ENCODE results near the gene CCNH.

CCNH gene

DNA sequence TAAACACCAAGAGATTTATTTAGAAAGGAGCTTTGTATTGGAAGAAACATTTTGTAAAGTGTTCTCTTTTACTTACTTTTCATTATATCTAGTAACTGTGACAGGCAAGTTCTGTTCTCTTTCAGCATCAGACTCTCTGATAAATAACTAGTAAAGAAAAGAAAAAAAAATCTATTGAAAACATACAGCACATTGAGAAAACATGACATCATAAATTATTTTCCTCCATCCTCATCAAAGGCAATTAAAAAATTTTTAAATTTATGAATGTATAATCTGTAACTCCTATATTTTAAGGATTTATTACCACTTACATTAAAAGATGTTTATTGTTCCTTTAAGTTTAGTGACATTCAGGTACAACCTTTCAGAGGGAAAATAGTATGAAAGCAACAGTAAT is 11.1 kb downstream of the CCNH start:
- DNase-seq = no peak

DNA sequence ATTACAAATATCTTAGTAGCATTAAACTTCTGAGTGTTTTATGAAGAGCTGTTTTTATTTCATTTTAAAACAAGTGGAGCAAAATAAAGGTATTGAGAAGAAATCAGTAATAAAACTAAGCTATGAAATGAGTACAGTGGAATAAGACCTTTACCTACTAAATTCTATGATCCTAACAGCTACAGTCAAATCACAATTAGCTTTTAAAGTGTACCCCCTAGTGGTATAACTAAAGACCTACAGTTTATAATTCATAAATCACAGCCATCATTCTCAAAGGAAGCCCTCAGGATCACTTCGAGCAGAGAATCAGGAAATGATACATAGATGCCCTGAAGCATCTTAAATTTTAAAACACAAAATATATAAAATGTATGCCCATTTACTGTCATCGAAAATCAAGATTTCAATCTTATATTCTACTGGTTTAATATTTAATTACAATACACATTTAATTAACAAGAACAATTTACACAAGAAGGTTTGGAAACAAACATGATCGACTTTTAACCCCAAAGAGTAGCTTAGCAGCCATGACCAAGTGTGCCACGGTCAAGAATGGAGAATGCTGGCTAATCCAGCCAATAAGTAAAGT is 12.3 kb downstream of the CCNH start:
- DNase-seq = no peak

DNA sequence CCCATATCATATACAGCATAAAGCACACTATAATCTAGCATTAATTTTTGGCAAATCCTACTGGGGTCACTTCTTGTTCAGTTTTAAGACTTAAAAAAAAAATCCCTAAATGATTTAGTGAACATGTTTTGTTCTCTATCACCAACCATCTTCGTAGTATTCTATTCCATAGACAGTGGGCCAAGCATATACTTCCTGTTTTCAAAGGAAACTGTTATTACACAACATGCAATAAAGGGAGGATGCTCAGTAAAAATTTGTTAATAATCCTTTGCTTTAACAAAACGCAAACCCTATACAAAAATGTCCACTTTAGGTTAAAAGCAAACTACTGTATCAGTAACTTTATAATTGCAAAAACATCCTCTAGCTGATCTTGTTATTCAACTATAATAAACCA is 13.0 kb downstream of the CCNH start:
- DNase-seq = no peak

DNA sequence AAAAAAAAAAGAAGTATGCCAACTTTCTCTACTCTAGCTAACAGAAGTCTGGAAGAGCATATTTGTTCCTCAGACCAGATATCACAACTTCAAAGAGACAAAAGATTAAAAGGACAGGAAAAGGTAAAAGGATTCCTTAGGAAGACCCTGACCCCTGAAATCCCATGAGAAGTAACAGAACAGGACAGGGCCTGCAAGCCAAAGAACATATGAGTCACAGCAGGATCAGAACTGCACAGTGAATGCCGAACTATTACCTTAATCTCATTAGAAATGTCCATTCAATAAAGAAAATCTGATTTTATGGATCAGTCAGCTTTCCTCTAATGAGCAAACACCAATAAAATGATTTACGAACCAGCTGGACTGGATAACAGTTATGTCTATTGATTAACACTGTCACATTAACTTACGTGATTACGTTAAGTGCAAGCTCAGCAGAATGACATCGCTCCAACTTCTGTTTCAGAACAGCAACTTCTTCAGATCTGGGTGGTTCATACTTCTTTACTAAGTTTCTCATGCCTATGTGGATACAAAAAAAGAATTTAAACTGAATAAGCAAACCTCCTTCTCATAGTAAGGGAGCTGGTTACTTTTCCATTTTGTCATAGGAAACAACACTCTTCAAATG is 13.6 kb downstream of the CCNH start:
- DNase-seq = no peak

DNA sequence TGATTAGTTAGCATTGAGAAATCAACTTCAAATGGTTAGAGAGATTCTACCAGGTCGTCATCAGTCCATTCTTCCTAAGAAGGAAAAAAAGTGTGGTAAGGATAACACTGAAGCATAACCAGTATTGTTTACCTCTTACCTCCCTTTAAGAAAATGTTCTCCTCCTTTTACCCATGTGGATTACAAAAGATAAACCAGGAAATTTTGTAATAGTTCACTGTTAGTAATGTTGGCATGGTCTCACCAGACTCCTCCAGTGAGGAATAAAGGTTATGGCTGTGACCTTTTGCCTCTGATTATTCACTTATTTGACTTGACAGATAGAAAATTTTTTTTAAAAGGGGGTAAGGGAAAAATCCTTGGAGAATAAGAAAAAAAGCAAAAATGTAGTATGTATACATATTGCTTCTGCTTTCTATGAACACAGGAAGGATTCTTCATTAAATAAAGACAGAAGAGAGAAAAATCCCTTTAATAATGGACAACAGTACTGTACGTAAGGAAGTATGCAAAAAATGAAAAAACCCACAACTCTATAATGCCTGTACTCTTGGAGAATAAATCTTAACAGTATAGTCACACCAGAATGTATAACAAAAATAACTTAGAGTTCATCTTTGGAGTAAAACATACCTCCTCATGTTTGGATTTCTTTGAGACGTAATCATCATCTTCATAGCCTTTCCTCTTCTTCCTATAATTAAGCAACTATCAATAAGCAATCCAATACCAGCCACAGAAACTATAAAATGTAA is 18.1 kb downstream of the CCNH start:
- no peak for DNase-seq

DNA sequence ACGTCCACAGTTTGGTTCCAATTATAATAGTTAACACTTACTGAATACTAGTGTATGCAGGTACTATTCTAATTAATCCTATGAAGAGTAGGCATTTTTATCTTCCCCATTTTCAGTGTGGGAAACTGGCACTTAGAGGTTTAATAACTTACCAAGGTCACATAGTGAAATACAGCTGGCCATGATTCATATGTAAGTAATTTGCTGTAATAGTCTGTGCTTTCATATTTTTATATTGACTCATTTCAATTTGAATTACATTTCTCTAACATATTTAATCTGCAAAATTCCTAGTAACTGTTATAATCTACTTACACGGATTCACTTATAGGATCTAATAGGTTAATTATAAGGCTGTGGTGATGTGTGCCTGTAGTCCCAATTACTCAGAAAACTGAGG is 19.4 kb downstream of the CCNH start:
- DNase-seq = no peak

DNA sequence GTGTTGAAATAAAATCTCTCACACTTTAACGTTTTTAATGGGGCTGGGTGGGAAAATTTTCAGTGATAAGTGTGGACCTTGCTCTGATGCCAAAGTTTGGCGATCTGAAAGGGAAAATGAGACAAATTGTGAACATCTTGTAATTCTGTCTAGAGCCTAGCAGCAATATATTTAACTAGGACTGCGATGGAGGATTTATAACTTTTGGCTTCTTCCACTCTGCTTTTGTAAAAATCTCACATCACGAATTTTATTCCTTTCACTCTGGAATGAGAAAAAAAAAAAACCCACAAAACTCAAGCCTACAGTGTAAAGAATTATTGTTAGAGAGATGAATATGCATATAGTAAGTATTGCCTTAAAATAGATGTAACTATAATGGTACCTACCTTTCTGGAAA is 19.9 kb downstream of the CCNH start:
- no peak for DNase-seq

DNA sequence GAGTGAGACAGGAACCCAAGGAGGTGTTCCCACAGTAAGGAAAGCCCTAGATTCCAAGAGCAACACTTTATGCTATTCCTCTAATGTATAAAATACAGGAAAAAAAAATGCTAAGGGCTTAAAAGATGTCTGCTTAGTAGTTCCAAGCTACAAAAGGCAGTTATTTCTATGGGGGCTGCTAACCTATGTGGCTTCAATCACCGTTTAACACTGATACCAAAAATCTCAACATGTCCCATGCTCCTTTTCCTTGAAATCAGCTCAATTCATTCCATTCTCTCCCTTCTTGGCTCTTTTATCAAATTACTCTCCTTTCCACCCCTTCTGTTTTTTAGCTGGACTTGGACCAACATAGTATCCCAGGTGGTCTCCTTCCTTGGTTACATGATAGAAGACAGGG is 20.6 kb downstream of the CCNH start:
- no peak for DNase-seq

DNA sequence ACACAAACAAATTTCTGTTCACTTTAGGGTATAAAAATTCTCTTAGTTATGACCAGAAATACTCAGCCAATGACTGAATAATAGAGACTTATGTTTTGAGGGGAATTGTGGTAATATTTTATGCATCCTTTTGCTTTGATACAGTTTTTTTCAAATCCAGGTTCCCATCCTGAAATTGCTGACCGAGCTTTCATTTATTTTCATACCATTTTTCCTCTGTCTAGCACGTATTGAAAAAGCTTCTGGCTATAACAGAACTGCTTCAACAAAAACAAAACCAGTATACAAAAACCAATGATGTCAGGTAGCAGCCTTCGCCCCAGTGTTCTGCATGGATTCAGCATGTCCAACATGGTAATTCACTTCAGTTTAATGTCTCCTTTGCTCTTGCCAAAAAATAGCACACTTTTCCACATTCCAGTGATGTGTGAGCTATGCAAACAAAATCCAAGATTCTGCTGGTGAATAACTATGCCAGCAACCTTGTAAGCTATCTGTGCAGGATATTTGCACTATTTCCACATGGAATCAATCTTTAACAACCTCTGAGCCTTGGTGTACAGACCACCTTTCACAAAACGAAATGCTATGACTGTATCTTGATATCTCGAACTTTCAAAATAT is 22.0 kb downstream of the CCNH start:
- no peak for DNase-seq

DNA sequence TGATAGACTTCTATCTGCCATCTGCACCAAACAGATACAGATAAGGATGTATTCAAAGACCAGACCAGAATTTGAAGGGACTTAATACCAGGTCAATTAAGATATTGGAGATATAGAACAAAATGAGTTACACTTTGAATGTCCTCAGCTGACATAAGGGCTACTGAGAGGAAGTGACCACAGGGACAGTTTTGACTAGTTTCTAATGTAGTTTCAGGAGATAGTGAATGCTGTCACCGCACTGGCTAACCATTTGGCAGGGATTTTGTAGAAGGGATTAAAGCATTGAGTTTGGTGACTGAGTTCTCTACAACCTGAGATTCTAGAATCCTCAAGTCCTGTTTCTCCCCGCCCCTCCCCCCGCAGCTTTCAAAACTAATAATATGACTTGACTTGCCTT is 22.7 kb downstream of the CCNH start:
- DNase-seq = no peak

DNA sequence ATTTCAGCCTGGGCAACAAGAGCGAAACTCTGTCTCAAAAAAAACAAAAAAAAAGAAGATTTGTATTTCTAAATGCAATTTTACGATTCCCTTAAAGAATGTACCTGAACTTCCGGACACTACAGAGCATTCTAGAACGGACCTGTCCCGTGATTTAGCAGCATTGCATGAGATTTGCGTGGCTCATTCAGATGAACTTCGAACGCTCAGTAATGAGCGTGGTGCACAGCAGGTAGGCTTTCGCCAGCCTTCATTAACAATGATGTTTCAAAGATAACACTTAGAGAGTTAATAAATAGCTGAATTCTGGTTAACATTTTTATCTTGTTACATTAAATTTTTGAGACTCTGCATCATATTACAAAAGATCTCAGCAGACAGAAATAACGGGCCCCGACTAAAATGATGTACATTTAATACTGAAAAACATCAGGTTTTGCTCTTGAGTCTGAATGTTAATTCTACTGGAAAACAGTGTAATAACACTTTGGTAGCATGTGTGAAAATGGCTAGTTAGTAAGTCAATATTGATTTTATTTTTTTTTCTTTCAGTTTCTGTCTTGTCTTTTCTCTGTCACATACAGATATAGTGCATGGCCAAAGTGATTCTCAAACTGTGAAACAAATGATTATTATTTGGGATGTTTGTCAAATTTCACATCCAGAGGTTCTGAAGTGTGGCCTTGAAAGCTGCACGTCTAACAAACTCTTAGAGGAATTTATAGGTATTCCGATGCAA is 23.3 kb downstream of the CCNH start:
- no peak for DNase-seq

DNA sequence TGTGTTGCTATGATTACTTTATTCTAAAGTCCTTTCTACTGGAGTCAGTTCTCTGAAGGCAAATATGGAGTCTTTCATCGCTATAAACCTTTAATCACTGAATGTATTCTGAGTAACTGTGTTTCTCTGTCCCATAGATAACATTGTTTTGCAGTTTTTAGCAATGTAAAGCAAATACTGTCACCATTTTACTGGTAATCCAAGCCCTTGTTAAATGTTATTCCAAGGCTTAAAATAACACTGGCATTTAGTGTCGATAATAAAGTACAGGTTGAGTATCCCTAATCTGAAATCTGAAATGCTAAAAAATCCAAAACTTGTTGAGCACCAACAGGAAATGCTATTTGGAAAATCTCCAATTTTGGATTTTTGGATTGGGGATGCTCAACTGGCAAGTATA is 24.6 kb downstream of the CCNH start:
- DNase-seq = no peak

DNA sequence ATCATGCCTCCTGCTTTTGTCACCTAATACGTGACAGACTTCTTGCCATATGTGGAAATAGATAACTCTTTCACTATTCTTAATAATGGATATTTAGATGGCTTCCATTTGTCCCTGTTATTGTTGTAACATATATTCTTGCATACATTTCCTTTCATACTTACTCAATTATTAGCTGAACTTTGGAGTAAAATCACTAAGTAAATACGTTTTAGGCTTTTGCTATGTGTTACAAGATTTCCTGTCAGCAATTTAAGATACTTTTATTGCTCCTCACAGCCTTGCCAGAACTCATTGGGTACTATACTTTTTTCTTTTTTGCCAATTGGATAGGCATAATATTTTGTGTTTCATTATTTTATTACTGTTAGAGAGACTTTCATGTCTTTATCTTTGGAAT is 26.9 kb downstream of the CCNH start:
- no peak for DNase-seq

DNA sequence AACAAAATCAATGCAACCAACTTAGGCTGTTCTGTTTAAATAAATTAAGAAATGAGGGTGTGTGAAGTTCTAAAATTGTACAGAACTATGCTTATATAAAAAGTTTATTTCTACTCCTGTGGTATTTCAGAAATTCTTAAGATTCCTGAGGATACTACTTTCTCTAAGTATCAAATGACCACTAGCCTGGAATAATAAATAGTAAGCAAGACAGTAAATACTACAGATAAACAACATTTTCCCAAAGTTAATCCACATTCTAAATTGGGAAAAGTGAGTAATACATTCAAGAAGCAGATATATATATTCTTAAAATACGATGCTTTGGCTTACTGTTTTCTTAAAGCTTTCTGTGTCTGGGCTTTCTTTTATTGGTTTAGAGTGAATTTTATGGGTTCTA is 29.5 kb downstream of the CCNH start:
- no peak for DNase-seq

DNA sequence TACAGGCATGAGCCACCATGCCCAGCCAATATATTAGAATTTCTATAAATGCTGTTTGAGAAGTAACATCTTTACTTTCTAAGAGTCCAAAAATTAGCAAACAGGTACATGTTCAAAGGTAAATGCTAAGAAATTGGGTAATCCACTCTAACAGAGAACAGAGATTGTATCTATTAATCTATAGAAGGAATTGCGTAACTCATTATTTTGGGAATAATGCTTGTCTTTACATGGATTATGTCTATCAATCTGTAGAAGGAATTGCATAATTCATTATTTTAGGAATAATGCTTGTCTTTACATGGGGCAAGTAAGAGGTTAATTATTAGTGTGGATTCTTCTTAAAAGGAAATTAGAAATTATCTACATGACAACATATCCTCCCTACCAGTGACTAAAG is 30.5 kb downstream of the CCNH start:
- DNase-seq = no peak

DNA sequence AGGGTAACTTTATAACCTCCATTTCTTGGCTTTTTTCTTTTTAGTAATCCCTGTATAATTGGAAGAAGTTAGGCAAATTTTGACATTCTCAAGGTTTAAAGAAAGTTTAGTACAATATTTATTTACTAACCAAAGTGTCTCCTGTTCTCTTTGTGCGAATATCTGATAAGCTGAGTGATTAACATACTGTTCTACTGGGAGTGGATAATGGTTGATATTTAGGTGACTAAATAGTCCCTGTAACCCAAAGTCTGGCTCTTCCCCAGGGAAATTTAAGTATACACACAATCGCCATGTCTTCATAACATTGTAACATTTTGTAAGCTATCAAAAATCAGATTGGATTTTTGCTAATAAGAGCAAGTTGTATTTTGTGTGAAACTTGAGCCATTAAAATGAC is 40.0 kb downstream of the CCNH start:
- DNase-seq = no peak

DNA sequence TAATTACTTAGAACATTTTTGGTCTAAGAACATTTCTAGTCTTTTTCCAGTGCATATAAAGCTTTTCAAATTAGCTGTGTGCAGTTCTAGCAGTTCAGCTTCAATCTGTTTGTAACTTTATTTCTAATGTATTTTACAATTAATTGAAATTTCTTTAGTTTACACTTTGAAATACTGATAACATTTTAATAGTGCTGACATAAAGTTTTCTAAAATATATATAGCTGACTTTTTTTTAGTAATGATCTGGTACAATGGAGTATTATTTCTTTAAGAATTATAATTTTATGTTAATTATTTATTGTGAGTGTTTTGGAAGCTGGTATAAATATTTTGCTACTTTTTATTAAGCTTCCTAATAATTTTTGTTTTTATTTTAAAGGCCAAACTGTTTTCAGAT is 43.3 kb downstream of the CCNH start:
- no peak for DNase-seq

DNA sequence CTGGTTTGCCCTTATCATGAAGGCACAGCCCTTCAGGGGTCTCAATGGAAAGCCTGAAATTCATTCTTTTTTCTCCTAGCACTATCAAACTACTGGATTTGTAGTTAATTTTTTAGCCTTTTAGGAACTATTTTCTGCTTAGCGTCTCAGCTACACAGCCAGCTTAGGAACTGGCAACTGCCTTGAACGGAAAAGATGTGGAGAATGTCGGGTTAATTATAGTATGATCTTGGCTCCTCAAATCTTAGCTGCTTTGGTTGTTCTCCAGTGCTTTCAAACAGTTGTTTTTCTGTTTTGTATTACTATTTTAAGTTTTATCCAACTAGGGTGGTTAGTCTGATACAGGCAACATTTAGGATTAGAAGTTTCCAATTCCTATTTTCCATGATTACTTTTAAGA is 44.1 kb downstream of the CCNH start:
- DNase-seq = no peak

DNA sequence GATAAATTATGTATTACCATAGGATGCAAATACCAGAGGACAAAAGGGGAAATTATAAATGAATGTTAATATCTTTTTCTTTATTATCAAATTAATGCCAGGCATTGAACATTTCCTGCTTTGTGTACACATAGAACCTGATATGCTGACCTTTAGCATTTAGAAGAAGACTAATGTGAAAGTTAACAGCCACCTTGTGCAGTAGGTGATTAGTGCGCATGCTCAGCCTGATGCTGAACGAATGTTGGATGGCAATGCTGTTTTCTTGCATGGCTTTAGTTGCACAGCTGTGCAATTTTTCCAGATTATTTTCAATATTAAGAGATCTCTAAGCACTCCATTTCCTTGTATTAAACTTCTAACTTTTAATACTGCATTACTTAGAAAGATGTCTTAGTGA is 45.5 kb downstream of the CCNH start:
- DNase-seq = no peak

DNA sequence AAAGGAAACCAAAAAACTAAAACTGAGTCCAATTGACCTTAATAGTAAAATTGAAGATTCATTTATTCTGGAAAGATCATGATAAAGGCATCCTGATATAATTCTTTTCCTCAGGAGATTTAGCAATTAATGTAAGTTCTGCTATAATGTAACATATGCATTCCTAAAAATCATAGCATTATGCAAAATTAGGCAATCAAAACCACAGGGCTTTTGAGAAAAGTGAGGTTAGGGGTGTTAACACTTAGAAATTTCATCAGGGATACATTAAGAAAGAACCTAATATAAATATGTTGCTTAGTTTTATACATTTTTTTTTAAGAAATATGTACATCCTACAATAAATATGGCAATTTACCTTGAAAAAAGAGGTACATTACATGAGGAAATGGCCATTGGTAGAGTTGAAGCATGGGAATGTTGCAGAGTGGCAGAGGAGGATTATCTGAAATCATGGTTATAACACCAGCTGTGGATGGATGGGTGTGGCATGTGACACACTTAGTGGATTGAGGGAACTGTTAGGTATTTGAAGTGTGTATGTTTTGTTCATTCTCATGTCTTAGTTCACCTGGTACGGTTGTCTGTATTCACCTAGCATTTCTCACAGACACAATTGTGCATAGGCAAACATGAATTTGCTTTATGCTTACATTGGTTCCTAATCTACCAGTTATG is 51.1 kb downstream of the CCNH start:
- DNase-seq = no peak

DNA sequence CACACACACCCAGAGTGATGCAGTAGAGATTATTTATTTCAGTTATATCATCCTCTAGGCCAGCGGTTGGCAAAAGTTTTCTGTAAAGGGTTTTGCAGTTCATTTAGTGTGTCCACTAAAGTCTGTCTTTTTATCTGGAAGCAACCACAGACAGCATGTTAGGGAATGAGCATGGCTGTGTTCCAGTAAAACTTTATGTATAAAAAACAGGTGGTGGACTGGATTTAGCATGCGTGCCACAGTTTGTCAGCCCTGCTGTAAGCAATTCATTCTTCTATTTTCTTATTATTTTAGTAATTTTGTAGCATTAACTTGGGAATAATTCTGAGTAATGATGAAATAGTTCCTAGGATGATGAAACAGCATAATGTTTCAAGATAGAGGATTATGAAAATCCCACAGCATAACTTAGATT is 51.7 kb downstream of the CCNH start:
- DNase-seq = no peak

DNA sequence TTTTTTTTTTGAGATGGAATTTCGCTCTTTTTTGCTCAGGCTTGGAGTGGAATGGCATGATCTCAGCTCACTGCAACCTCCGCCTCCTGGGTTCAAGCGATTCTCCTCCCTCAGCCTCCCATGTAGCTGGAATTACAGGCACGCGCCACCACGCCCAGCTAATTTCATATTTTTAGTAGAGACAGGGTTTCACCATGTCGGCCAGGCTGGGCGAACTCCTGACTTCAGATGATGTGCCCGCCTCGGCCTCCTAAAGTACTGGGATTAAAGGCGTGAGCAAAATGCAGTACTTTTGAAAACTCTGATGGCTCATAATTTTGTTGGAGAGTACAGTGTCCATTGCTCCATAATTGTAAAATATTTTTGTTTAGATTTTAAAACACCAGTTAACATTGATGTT is 52.6 kb downstream of the CCNH start:
- no peak for DNase-seq

DNA sequence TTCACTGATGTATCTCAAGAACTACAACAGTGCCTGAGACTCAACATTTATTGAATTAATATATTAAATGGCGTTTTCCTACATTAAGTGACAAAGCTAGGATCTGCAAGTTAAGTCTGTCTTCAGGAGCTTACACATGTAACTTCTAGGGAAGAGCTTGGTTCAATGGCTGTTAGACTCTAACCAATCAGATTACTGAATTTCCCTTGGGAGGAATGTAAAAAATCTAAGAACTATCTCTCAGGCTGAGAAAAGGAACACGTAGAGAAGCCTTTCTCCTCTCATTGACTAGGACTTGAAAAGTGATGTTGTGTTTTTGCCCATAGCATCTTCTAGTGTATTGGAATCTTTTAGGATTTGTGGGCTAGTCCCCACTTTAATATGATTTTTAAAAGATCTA is 53.6 kb downstream of the CCNH start:
- DNase-seq = no peak

All from activated CD8-positive, alpha-beta memory T cell treated with anti-CD3 and anti-CD28 coated beads for 24 hours (primary cell).